HG02759 (cell line): ENCODE results near the gene E4F1.

Experiments used
- ATAC-seq: cut with Tn5 transposase; IDR thresholded peaks from one replicate; pipeline ENCODE4 v1.9.1; 2021; ENCODE audit warnings: mild to moderate bottlenecking, moderate library complexity; ENCODE audit not compliant: unreplicated experiment

Gene E4F1

DNA sequence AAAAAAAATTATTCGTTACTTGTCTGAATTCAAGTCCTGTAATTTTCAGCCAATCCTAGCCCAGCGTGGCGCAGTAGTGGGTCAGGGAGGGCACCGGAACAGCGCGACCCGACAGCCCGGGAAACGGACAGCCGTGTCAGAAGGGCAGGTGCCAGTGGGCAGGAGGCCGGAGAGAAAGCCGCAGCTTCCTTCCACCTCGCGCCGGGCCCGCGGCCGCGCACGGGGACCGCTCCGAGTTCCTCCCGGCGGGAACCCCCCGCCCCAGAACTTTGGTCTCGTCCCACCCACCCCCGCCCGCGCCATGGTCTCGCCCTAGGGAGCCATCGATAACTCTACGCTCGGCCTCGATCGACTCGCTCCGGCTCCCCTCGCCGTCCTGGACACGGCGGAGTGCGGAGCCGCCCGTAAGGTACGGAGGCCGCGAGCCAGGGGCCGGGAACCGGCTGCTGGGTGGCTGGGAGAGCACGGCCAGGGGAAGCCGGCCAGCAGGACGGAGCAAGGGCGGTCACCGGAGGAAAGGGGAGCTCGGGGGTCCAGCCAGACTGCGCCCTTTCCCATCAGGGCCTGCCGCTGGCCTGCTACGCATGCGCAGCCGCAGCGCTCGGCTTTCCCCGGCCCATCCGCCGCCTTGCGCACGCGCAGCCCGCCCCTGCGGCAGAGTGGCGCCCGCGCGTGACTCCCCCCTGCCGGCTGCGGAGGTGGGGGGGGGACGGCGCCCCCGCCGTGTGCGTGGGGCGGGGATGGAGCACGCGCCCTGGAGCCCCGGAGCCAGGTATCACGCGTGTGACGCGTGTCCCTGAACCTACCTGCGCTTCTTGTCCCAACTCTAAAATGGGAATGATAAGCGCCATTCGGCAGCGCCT, 18.1 kb upstream of the E4F1 start, which contains the start of gene MLST8:
MLST8 (plus strand) TSS at position 351 of the 863 bp plus-strand sequence. CDS start 632 bp downstream, outside the sequence.
- peak; percentile 84 for ATAC-seq

DNA sequence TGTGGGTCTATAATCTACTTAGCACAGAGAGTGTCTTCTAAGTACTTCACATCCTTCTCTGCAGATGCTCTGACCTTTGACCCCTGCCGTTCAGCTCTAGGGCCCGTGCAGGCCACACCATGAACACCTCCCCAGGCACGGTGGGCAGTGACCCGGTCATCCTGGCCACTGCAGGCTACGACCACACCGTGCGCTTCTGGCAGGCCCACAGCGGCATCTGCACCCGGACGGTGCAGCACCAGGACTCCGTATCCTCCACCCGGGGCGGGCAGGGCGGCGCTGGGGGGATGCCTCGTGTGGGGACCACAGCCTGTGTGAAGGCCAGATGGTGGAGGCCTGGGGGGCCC, 17.5 kb upstream of the E4F1 start:
- ATAC-seq, result peak; percentile 17

DNA sequence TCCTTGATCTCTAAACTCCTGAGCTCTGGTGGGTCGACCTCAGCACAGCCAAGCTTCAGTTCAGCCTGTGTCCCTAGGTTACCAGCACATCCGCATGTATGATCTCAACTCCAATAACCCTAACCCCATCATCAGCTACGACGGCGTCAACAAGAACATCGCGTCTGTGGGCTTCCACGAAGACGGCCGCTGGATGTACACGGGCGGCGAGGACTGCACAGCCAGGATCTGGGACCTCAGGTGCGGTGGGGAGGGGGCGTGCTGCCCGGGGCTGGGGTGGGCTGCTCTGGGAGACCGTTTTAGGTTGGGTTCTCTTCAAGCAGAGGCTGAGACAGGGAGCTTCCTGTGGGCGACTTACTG, 17.0 kb upstream of the E4F1 start:
- ATAC-seq, result no peak

DNA sequence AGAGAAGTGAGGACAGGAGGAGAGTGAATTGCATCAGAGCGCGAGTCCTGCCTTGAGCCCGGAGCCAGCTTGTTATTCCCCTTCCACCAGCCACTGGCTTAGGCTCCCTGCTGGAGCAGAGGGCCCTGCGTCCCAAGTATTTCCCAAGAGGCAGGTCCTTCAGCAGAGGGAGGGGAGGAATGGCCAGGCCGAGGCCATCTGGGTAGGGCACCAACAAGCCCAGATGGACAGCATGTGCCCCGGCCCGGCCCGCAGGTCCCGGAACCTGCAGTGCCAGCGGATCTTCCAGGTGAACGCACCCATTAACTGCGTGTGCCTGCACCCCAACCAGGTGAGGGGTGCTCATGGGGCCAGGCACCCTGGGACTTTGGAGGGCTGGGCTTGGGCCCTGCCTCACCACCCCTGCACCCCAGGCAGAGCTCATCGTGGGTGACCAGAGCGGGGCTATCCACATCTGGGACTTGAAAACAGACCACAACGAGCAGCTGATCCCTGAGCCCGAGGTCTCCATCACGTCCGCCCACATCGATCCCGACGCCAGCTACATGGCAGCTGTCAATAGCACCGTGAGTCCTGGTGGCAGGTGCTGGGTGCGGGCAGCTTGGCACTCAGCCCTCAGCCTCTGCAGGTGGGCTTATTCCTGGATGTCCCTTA, 16.5 kb upstream of the E4F1 start:
- no peak for ATAC-seq

DNA sequence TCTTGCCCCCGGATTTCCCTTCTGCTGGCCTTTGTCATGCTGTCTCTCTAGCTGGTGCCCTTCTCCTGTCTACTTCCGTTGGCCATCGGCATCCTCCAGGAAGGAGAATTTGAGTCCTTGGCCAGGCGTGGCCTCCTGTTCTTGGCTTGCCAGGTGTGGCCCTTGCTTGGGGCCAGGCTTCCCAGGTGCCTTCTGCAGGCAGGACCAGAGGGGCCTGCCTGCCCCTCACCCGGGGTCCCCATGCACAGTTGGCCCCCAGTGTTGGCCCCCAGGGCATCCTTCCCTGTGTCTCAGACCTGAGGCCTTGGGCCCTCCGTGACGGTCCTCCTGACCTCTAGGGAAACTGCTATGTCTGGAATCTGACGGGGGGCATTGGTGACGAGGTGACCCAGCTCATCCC, 15.5 kb upstream of the E4F1 start:
- ATAC-seq, result no peak

DNA sequence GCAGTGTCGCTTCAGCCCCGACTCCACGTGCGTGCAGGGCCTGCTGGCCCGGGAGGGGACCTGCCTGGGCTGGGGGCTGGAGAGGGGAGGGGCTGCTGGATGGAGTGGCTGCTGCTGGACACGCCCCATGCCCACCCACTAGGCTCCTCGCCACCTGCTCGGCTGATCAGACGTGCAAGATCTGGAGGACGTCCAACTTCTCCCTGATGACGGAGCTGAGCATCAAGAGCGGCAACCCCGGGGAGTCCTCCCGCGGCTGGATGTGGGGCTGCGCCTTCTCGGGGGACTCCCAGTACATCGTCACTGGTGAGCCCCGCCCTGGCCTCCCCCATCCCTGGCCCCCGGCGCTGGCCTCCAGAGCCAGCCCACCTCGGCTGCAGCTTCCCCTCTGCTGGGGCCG, 15.1 kb upstream of the E4F1 start:
- no peak for ATAC-seq

DNA sequence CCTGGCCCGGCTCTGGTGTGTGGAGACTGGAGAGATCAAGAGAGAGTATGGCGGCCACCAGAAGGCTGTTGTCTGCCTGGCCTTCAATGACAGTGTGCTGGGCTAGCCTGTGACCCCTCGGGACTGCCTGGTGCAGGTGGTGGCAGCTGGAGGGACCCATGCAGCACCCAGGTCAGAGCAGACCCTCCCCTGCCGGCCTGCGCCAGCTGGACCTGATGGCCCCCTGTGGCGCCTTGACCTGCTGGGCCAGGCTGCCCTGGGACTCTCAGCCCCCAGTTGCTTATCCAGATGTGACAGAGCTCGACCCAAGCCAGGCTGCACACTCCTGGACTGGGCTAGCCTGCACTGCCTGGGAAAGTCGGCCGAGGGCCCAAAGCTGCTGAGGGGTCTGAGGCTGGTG, 14.6 kb upstream of the E4F1 start:
- no peak for ATAC-seq

DNA sequence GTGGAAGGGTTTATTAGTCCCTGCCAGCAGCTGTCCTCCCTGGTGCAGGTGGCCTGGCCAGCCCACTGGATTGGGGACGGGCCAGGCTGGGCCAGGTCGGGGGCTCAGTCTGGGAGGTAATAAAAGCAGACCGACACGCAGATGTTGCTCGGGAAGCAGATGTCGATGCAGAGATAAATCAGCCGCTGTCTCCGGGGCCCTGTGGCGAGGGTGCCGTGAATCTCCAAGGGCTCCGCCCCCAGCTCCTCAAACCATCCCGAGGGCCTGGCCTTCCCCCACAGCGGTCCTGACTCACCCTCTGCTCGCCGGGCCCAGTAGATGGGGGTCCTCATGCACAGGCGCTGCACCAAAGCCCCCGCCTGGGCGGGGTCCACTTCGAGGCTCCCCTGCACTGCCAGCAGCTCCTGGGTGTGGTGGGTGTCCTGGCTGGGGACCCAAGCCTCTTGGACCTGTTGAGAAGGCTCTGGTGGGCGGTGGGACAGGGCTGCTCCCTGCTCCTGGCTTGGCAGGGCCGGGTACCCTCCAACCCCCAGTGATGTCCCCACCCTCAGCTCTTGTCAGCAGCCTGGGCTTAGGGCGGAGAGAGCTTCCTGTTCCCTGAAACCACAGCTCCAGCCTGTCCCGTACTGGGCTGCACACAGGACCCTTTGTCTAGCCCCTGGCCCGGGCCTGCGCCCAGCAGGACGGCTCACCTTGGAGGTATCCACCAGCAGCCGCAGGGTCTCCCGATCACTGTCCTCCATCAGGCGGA, 14.0 kb upstream of the E4F1 start:
- ATAC-seq, result no peak

DNA sequence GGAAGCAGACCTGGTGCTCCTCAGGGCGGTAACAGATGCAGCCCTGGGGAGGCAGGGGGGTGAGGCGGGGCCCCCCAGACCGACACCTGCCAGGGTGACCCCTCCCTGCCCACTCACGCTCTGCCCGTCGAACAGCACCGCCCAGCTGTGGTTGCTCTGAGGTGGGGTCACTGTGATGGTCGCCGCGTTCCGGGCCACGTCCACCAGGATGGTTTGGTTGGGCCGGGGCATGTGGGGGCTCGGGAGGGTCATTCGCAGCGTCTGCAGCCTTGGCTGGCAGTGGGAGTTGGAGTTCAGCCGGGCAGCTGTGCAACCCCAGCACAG, 13.4 kb upstream of the E4F1 start:
- ATAC-seq, result no peak

DNA sequence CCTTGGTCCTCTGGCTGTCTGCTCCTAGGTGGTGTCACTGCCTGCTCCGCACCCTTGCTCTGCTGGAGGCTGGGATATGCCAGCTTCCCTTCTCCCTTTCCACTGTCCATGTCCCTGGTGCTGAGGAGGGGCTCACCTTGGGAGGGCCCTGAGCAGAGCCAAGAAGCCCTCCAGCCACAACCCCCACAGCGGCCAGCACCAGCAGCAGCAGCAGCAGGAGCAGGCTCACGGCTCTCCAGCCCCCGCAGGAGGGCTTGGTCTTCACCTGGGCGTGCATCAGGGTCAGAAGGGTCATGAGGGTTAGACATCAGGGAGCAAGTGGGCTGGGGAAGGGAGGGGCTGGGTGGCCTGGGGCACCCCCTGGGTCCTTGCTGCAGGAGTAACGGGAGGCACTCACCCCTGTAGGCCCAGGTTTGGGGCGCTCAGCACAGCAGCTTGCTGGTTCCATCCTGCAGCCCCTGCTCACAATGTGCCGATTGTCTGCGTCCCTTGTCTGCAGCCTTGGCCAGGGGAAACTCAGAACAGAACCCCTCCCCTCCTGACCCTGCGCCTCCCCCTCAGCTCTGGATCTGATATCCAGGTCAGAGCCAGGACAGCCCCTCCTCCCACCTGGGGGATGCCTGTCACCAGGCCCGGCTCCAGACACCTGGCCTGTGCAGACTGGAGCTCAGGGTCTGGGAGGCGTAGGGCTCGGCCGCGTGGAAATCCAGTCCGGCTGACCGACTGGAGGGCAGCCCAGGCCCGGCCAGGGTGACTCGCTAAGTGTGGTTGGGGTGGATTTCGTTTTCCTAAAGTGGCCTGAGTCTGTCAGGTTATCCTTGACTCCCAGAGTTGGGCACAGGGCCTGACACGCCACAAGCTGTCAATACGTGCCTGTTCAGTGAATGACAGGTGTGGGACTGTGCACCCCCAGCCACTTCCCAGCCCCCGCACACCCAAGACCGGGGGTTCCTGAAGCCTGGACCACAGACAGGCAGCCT, 12.7 kb upstream of the E4F1 start, which contains the start of gene BRICD5:
BRICD5 (minus strand) TSS at position 478 of the 980 bp plus-strand sequence; CDS start at position 448, 30 bp downstream.
- no peak for ATAC-seq

DNA sequence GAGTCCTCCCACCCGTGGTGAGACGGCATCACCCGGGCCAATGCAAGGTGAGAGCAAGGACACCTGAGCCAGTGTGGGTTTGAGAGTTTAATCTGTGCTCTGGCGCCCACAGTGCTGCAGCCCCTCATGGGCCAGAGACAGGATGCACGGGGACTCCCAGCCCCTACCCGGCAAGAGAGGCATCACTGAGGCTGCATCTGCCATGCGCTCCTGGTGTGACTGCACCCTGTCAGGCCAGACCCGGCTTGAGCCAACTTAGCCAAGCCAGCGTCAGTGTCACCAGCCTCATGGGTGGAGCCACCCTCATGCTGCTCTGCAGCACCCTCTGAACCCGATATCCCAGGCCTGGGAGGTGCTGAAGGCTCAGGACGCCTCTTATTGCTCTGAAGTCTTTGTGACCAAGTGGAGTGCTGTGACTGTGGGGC, 11.5 kb upstream of the E4F1 start:
- no peak for ATAC-seq

DNA sequence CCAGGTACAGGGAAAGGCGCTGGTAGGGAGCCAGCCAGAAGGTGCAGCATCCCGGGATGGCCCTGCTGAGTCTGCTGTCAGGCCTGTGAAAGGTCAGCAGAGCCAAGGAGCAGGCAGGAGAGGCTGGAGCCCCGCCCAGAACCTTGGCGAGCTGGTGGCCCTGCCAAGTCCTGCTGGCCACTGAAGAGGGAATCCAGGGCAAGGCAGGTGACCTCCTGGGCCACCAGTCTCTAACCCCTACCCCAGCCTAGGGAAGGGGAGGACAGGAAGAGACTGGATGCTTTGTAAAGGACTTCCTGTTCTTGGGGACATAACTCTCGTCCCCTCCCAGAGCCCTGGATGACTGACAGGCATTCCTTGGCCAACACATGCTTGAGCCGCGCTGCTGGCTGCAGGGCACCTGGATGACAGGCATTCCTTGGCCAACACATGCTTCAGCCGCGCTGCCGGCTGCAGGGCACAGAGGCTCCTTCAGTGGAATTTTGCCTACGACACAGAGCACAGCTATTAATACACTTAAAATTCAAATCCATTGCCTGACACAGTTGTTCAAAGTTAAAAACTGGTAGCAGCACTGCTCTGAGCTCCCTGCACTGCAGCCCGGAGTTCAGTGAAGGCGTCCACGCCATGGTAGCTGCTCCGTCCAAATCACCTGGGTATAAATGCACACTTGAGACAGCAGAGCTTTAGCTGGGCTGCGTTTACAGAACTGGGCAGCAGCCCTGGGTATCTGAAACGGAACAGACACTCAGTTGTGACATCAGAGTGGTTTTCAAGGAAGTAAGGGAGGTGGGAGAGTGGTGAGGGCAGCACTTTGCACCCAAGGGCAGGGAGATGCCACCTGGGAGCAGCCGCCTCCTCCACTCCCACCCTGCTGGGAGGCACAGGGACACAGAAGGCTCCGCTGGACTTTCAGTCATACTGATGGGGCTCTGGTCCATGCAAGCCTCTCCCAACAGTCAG, 10.7 kb upstream of the E4F1 start:
- ATAC-seq, result no peak

DNA sequence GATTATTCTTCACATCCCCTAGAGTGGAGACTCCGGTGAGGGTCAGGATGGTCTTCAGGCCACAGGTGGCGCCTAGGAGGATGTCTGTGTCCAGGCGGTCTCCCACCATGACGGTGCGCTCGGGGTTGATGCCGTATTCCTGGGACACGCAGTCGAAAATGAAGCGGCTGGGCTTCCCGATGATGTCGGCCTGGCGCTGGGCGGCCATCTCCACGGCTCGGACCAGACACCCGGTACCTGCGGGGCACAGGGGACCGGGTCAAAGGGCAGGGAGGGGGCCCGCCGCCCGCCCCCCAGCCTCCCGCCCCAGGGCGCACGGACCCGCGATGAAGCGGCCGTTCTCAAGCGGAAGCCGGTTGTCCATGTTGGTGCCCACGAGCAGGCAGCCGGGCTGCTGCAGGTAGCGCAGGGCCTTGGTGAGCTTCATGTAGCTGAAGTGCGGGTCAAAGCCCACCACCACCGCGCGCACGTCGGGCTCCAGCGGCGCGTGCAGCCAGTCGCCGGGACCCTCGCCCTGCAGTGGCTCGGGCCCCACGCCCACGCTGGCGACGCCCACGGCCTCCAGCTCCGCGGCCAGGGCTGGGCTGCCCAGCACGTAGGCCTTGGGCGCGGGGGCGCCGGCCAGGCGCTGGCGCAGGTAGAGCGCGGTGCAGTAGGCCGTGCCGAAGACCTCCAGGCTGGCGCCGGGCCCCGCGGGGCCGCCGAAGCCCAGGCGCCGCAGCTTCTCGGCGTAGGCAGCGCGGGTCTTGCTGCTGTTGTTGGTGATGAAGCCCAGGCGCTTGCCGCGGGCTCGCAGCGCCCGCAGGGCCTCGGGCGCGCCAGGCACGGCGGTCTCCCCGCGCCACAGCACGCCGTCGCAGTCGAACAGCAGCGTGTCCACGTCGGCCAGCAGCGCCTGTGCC, 9.3 kb upstream of the E4F1 start:
- ATAC-seq, result peak; percentile 24

DNA sequence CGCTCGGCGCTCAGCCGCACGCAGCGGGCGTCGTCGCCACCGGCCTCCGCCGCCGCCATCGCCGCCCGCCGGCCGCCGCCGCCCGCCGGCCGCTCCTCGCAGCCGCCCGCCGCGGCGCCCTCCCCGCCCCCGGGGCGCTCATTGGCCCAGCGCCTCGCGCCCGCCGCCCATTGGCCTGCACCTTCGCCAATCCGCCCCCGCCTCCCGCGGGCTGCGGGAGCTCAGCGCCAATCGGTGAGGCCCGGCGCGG, 8.7 kb upstream of the E4F1 start, which contains the start of gene PGP:
PGP (minus strand) TSS at position 122 of the 250 bp plus-strand sequence; CDS start at position 59, 63 bp downstream.
- ATAC-seq, result peak; percentile 88

DNA sequence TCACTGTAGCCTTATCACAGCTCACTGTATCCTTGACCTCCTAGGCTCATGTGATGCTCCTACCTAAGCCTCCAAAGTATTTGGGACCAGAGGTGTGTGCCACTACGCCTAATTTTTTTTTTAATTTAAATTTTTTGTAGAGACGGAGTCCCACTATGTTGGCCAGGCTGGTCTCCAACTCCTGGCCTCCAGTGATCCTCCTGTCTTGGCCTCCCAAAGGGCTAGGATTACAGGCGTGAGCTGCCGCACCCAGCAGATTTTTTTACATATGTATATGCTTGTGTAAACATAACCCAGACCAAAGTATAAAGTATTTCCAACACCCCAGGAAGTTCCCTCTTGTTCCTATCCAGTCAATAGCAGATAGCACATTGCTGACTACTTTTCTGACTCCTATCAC, 7.1 kb upstream of the E4F1 start:
- ATAC-seq, result no peak

DNA sequence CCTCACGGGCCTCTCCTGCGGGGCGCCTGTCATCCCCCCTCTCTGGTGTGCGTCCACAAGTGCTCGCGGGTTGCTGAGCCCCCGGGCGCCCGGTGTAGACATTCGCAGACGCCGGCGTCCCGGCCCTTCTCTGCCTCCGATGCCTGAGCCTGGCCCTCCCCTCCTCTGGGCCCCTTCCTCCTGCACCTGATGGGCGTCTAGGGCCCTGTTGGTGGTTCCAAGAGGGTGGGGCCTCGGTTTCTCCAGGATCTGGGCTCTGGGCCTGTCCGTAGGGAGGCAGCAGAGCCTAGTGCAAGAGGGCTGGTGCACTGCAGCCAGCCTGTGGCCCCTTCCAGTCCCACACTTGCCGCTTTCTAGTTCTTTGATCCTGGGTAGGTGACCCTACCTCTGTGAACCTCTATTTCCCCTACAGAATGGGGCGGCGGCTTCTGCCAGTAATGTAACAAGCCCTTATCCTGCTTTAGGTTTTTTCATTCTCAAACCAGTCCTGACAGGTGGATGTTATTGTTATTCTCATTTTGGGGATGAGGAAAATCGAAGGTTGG, 623 bp downstream of the E4F1 start:
- ATAC-seq, result peak; percentile 24

DNA sequence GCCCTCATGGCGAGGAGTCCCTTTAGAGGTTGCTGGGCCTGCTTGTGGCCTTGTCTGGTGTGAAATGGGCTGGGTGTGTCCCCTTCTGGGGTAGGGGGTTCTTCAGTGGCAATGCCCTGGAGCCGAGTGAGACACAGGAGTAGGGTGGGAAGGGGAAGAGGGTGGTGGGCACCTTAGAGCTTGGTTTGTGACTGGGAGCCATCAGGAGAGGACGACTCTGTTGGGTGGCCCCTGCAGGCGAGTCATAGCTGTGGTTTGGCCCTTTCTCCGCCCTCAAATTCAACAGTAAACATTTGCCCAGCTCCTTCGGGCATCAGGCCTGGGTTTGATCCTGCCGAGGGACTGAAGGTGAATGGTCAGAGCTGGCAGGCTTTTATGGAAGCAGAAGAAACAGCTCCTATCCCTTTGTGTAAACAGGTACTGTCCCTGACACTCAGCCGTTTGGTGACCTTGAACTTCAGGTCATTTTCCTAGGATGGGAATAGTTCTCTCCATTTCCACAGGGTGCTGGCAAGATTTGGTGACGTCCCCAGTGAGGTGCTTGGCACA, 2.9 kb downstream of the E4F1 start:
- ATAC-seq, result no peak

DNA sequence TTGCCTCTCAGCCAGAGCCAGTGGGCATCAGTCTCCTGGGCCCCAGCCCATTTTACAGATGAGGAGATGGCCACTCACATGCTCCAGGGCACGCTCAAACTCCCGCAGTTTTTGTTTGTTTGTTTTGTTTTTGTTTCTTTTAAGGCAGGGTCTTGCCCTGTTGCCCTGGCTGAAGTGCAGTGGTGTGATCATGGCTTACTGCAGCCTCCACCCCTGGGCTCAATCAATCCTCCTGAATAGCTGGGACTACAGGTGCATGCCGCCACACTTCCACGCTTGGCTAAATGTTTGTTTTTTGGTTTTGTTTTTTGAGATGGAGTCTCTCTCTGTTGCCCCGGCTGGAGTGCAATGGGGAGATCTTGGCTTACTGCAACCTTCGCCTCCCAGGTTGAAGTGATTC, 3.5 kb downstream of the E4F1 start:
- no peak for ATAC-seq
